OCI-M2 (cell line): ENCODE data around the gene LRRC8C.
"Not testable (repeated sequence)": the region's sequence is repeated elsewhere in the genome, so short reads cannot be mapped to it uniquely, and the experiment has no call there.

Experiments used
- DNase-seq: peaks from one replicate; lab custom pipeline; 2025; ENCODE audit not compliant: unreplicated experiment; lab: John Stamatoyannopoulos, UW

Gene LRRC8C

GRCh38 chr1:89701746-89702241 lies 68.9 kb downstream of the LRRC8C start:
- DNase-seq, result no peak

DNA sequence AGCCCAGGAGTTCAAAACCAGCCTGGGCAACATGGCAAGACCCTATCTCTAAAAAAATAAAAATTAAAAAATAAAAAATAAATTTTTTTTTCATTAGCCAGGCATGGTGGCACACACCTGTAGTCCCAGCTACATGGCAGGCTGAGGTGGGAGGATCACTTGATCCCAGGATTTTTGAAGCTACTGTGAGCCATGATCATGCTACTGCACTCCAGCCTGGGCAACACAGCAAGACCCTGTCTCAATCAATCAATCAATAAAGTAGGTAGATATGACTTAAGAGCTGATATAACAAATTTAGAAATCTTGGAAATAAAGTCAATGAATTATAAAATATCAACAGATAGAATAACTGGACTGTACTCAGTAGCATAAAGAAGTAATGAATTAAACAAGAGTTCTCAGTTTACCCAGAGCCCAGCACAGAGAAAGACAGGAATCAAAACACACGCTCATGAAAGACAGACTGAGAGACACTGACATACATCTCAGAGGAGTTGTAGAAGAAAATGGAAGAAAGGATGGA lies 69.7 kb downstream of the LRRC8C start:
- no peak for DNase-seq

DNA sequence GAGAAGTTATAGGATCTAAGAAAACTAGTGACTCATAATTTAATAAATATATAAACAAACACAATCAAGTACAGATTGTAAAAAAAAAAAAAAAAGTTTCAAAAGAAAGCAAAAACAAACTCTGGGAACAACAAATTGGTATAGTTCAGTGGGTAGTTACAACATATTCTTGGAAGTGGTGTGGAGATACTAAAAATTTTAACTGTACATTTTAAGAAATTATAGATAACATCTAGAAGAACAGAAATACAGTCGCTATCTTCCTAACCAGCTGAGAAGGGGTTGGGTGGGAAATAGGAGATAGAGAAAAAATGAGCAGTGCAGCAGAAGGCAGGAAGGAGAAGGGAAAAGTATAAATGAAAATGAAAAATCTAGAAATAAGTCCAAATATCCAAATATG lies 70.5 kb downstream of the LRRC8C start:
- no peak for DNase-seq

DNA sequence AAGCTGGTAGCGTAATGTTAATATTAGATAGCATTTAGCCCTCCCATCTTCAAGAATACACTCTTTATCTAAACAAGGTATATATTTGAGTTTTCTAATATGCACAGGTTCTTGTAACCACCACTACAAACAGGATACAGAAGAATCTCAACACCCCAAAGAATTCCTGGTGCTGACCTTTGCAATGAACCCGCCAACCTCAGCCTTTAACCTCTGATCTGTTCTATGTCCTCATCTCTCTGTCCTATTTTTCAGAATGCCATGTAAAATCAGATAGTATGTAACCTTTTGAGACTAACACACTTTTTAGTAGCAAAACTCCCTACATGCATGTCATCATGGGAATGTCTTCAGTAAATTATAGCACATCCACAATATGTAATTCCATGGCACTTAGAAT lies 71.1 kb downstream of the LRRC8C start:
- DNase-seq, result no peak

- not testable (repeated sequence) for DNase-seq
Measured at GRCh38 chr1:89704885-89705284, 72.0 kb downstream of the LRRC8C start.

- DNase-seq, result no peak
Measured at GRCh38 chr1:89705901-89706699, 73.2 kb downstream of the LRRC8C start.

- no peak for DNase-seq
Measured at GRCh38 chr1:89706700-89707012, 73.7 kb downstream of the LRRC8C start.

DNA sequence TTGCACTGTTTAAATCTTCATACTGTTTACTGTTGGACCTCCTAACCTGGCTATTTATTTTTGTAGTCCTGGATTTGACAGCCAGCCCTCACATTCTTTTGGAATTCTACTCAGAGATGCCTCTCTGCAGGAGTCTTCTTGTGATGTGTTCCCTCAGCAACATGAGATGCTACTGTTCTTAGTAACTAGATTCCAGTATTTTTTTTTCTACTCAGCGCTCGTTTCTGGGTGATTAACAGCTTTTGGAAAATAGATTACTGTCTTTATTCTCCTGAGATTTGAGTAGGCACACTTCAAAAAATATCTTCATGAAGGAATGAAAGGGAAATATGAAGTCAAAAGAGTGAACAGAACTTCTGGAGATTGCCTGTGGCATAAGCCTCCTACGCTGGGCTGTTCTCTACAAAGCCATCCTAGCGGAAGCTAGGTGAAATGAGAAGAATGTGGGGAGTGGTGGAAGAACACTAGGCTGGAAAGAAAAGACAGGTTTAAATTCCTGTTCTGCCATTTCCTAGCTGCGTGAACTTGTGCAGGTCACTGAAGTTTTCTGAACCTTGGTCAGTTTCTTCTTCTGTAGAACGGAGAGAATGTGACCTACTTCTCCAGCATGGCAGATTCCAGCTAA lies 75.9 kb downstream of the LRRC8C start:
- DNase-seq, result no peak

DNA sequence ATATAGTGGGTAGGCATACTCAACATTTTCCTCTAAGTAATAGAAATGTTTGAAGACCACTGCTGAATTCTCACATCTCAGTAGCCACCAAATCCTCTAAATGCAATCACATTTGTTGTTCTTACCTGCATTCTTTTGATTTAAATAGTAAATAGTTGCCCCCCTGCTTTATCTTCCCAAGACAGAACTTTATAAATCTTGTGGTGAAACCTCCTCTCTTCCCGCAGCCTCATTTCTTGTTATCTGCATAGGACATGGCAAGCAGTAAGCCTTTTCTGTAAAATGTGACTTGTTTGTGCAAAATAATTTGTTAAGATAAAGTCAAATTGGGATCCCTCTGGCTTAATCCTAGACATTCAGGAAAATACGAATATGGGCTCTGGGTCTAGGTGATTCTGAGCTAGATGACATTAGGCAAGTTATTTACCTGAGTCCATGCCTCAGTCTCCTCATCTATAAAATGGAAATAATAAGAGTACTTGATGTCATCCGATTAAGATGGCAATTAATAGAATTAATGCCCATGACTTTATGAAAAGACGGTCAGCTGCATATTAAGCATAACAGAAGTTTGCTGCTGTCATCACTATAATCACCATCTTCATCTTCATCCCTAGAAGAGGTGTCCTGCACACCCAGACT lies 77.7 kb downstream of the LRRC8C start:
- no peak for DNase-seq

DNA sequence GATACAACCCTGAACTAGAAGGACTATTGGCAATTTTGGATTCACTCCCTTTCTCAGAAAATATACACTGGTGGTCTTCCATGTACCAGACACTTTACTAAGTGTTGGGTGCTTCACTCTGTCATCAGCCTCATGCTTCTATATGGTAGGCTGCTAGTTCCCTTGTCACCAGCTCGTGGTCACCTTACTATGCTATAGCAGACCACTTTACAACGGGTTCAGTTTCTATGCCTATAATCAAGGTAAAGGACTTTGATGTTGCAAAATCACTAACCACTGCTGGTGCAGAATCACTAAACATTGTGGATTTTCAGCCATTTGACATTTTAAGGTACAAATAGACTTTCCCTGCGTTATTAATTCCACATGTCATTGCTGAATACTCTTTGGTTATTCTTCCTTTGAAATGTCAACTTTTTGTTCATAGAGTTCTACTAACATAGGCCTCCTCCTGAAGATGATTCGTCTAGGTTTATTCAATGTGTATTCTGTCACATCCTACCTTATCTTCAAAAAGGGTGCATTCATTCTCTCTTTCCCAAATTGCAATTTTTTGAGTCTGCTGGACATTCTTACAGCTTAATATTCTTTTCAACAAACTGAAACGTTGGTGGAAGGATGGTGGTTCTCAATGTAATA lies 78.3 kb downstream of the LRRC8C start:
- DNase-seq, result no peak

- DNase-seq, result no peak
Measured at GRCh38 chr1:89712420-89712819, 79.5 kb downstream of the LRRC8C start.

DNA sequence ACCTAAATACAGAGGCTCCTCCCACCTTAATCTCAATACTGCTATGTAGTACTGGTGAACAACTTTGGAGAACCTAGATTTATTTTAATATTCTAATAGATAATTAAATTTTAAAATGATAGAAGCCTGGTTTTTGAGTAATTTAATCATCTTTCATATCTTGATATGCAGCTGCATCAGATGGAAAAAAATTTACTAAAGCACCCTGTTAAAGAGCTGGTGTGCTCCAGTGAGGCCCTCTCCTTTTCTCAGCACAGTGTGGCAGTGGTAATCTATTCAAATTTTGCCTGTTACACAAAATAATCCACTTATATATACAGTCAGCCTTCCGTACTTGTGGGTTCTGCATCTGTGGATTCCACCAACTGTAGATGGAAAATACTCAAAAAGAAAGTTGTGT lies 82.8 kb downstream of the LRRC8C start:
- no peak for DNase-seq

DNA sequence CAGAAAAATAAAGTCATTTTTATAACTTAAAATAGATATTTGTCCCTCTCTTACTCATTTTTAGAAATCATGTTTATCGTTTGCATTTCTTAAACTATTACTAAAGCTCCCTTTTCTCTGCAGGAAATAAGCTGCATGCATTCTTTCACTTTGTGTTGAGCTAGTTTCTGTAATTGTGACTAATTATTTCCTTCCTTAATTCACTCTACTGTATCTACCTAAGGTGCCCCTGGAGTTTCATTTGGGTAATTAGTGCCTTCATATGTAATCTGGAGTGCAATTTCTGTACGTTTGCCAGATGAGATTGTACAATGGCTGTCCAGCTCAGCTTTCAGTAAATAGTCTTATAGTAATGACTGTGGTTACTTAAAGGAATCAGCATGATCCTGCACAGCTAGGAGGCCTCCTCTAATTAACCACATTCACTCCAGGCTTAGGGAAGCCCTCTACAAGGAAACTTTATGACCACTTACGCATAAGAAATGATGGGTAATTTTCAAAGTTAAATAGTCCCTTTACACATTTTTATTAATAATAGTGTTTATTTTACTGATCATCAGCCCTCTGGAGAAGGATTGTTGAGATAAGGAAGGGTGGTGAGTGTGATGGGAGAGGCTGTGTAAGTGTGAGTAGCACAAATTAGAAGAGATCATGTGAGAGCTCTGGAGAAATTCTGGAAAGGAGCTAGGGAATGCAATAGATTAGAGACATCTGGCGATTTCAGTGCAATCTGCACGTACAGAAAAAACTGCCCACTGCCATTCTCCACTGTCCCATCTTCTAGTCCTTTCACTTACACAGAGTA lies 86.8 kb downstream of the LRRC8C start:
- DNase-seq, result no peak

GRCh38 chr1:89720839-89721238 lies 87.9 kb downstream of the LRRC8C start:
- no peak for DNase-seq

DNA sequence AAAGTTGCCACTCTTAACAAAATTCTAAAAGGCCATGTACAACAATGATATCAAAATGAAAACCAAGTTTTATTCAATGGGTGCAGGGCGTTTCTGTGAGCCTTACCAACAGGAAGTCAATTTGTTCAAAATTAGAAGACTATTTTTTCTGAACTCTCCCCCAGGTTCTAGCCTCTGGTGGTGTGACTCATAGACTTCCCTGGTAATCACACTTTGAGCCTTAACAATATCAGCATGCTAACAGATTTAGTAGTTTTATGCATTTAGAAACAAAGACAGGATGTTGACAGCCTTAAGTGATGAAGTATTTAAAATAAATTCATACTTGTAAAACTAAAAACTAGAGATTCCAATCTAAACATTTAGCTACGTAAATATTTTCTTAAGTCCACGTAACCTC lies 88.4 kb downstream of the LRRC8C start:
- no peak for DNase-seq

DNA sequence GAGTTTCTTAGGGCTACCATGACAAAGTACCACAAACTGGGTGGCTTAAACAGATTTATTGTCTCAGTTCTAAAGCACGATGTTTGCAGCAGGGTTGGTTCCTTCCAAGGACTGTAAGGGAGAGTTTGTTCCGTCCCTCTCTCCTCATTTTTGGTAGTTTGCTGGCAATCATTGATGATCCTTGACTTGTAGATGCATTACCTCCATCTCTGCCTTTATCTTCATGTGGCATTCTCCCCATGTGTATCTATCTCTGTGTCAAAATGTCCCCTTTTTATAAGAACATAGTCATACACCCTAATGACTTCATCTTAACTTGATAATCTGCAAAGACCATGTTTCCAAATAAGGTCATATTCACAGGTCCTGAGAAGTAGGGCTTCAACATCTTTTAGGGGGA lies 90.2 kb downstream of the LRRC8C start:
- DNase-seq, result no peak

DNA sequence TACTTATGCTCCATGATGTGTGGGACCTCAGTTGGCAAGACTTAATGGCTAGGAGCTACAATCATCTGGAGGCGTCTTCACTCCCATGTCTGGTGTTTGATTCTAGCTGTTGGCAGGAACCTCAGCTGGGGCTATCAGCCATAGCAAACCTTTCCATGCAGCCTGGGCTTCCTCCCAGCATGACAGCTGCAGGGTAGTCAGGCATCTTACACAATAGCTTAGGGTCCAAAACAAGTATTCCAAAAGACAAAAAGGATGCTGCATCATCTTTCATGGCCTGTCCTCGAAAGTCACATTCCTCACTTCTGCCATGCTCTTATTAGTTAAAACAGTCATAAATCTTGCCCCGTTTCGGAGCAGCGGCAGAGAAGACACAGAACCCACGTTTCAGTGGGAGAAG lies 90.9 kb downstream of the LRRC8C start:
- DNase-seq, result no peak

GRCh38 chr1:89724369-89725010 lies 91.6 kb downstream of the LRRC8C start:
- no peak for DNase-seq

- no peak for DNase-seq
Measured at GRCh38 chr1:89725011-89725370, 92.1 kb downstream of the LRRC8C start.

GRCh38 chr1:89725631-89726030 lies 92.7 kb downstream of the LRRC8C start:
- no peak for DNase-seq
